Right ventricle myocardium superior (tissue), 1 donor: ENCODE measurements around the gene UNC13B. TPM values are rescaled to one million over a fixed set of nuclear protein-coding genes. Genes with fewer than 3 reads are reported as not detected.
"Not testable (repeated sequence)": the region's sequence is repeated elsewhere in the genome, so short reads cannot be mapped to it uniquely, and the experiment has no call there.

Source experiments
- ATAC-seq: fragments of 200-7000 bp; cut with Tn5 transposase; one replicate; pipeline ENCODE4 v1.9.1; 2020; ENCODE audit warnings: mild to moderate bottlenecking; ENCODE audit not compliant: poor library complexity
- DNase-seq: peaks from one replicate; pipeline ENCODE4 v3.0.0-alpha.2; 2020
- intact Hi-C: fragments of 100-400 bp; cut with DNase I; formaldehyde crosslinking; loops from one replicate; pipeline ENCODE4 v1.11.2; 2022
- total RNA-seq: library from RNA; stranded (reverse); fragmentation: NEBNext Ultra II Directional; extraction: Animal tissue kit (Norgen Biotek cat#: 25700); gene quantifications from one replicate; pipeline ENCODE4 v1.2.1, GENCODE V29; 2021
- donor health status: DM: no; HTN: yes; CAD: no; lungs with severe emphysema.

Gene UNC13B
- total RNA-seq, 1 donor from 2014 or later: 20.9 TPM

GRCh38 chr9:35158501-35159280, 3.1 kb upstream of the UNC13B start:
- intact Hi-C loops: no loop called here
- ATAC-seq: no peak
- no peak for DNase-seq

DNA sequence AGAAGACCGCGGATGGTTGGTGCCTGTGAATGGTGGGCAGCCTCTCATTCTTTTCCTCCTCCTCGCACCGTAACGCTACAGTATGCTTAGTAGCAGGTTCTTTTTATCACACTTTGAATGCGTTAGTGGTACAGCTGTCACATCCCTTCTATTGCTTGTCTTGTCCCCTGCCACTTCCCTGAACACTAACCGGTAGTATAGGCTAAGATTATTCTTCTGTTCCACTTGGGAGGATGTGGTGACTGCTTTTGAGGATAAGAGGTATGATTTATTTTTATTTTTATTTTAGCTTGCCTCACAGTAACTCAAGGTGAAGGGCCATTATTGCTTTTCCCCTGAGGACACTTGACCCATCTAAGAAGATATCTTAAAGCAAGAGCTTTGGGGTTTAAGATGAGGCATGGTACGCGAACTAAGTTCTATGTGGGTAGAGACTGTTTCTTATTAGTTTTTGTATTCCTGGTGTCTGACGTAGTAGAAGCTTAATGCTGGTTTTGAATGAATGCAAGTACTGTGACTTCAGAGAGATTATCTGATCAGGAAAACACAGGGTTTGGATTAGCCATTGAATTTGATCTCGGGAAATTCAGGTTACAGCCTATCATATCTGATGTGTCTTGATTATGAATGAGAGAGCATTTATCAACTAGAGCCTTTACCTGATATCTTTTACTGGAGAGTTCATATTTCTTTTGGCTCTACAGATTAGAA, 951 bp downstream of the UNC13B start:
- DNase-seq (no peak), ATAC-seq (no peak)
- intact Hi-C loops: loop anchor here (10.0 kb wide), 2 partner anchors 48 to 92 kb away; partner anchors contain the start of gene ATOSB

DNA sequence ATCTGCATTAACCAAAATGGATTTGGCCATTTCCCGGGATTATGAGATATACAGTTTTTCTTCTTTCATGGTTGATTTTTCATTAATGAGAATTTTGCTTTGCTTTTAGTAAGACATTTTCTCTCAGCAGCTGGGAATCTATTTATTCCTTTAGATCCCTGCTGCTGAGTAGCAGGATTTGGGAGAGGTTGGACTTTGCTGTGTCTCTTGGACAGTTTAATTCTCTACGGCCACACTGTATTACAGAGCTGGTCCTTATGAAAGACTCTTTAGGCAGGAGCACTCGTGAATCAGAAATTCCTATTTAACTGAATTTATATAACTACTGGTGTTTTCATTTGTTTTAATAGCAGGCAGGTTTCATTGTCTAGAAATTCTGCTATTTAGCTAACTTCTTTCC, 1.6 kb downstream of the UNC13B start:
- ATAC-seq (no peak), DNase-seq (no peak)
- intact Hi-C loops: loop anchor here (10.0 kb wide), 2 partner anchors 49 to 91 kb away; partner anchors contain the start of gene ATOSB

DNA sequence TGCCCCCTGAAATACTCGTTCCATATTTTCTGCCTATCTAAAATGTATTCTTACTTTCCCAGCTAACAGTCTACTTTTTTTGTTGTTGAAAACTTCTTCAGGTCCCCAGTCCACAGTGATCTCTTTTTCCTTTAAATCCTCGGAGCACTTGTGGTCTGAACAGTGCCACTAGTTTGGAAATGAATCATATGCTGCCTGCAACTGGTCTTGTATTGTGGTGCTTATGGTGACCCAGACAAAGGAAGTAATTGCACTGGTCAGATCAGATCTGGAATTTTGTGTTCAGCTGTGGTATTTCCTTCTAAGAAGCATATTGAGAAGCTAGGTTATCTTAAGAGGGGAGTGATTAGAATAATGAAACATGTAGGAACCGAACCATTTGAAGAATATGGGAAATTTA, 2.9 kb downstream of the UNC13B start:
- ATAC-seq (no peak), DNase-seq (no peak)
- intact Hi-C loops: loop anchor here (10.0 kb wide), 2 partner anchors 50 to 90 kb away; partner anchors contain the start of gene ATOSB

GRCh38 chr9:35167429-35167828, 5.6 kb downstream of the UNC13B start:
- intact Hi-C loops: loop anchor here (10.0 kb wide), 2 partner anchors 53 to 87 kb away; partner anchors contain the start of gene ATOSB
- DNase-seq, ATAC-seq: not testable (repeated sequence)

DNA sequence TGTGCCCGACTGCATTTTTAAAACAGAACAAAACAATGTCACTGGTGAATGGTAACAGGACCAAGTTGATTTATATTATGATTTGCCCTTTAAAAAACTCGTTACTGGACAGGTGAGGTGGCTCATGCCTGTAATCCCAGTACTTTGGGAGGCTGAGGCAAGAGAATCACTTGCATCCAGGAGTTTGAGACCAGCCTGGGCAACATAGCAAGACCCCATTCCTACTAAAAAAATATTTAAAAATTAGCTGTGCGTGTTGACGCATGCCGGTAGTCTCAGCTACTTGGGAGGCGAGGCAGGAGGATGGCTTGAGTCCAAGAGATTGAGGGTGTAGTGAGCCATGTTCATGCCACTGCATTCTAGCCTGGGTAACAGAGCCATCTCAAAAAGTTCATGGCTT, 7.2 kb downstream of the UNC13B start:
- intact Hi-C loops: loop anchor here (10.0 kb wide), 2 partner anchors 54 to 86 kb away; partner anchors contain the start of gene ATOSB
- DNase-seq: no peak
- ATAC-seq: no peak

GRCh38 chr9:35172878-35173277, 11.1 kb downstream of the UNC13B start:
- ATAC-seq (no peak), DNase-seq (no peak)
- intact Hi-C loops: no loop called here

DNA sequence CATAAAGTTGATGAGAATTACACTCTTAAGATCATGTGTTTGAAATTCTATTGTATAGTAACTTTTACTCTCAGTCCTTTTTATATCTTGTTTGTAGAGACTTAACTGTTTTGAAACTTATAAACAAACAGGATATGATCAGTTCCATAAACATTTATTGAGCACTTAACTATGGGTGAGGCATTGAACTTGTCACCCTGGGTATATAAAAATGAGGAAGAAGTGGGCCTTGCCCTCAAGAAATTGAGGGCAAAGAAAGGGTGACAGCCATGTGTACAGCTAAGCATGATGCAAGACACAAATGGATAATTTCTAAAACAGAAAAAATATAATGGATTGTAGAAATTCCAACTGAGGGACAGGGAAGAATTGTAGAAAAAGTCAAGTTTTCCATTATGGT, 15.7 kb downstream of the UNC13B start:
- intact Hi-C loops: no loop called here
- no peak for ATAC-seq
- DNase-seq: no peak

GRCh38 chr9:35179347-35180280, 17.8 kb downstream of the UNC13B start:
- intact Hi-C loops: no loop called here
- DNase-seq (no peak), ATAC-seq (no peak)

- ATAC-seq (no peak), DNase-seq (no peak)
- intact Hi-C loops: no loop called here
Observed at GRCh38 chr9:35180801-35181200, 19.0 kb downstream of the UNC13B start.

- DNase-seq, intact Hi-C loops, ATAC-seq: not testable (repeated sequence)
Observed at GRCh38 chr9:35182401-35182800, 20.6 kb downstream of the UNC13B start.

DNA sequence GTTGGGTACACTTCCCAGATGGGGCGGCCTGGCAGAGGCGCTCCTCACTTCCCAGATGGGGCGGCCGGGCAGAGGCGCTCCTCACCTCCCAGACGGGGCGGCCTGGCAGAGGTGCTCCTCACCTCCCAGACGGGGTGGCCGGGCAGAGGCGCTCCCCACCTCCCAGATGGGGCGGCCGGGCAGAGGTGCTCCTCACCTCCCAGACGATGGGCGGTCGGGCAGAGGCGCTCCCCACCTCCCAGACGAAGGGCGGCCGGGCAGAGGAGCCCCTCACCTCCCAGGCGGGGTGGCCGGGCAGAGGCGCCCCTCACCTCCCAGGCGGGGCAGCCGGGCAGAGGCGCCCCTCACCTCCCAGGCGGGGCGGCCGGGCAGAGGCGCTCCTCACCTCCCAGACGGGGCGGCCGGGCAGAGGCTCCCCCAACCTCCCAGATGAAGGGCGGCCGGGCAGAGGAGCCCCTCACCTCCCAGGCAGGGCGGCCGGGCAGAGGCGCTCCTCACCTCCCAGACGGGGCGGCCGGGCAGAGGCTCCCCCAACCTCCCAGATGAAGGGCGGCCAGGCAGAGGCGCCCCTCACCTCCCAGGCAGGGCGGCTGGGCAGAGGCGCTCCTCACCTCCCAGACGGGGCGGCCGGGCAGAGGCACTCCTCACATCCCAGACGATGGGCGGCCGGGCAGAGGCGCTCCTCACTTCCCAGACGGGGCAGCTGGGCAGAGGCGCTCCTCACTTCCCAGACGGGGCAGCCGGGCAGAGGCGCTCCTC, 21.4 kb downstream of the UNC13B start:
- DNase-seq, ATAC-seq, intact Hi-C loops: not testable (repeated sequence)

GRCh38 chr9:35183755-35184480, 22.1 kb downstream of the UNC13B start:
- DNase-seq, intact Hi-C loops, ATAC-seq: not testable (repeated sequence)

DNA sequence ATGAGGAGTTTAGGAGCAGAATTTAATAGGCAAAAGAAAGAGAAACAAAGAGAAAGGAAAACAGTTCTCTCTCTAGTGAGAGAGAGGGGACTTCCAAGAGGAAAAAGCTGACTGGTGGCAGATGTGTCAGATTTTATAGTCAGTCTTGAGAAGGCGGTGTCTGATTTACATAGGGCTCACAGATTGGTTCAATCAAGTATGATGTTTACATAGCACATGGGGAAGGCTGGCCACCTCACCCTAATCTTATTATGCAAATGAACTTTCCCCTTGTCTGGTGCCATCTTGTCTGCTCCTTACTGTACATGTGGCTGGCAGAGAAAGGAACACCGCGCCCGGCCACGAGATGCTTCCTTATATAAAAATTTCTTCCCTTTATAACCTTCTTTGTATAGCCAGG, 24.7 kb downstream of the UNC13B start:
- ATAC-seq (no peak), DNase-seq (no peak)
- intact Hi-C loops: no loop called here

GRCh38 chr9:35190203-35190602, 28.4 kb downstream of the UNC13B start:
- ATAC-seq (no peak), DNase-seq (no peak)
- intact Hi-C loops: no loop called here

GRCh38 chr9:35191105-35191504, 29.3 kb downstream of the UNC13B start:
- DNase-seq (no peak), ATAC-seq (no peak)
- intact Hi-C loops: no loop called here

DNA sequence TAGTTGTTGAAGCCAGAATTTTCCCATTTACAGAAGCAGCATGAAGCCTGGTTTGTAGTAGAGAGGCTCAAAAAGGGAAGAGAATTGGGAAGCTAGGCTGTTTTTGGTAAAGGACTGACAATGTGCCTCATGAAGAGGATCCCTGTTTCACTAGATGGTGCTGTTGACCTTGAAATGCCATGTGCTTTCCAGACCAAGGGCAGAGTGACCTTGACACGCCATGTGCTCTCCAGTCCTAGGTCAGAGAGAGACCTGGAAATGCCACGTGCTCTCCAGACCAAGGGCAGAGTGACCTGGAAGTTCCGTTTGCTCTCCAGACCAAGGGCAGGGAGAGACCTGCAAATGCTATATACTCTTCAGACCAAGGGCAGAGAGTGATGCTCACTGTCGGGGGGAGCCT, 32.0 kb downstream of the UNC13B start:
- ATAC-seq (no peak), DNase-seq (no peak)
- intact Hi-C loops: no loop called here
